ENCODE measurements around the gene SDHD.

Gene SDHD

DNA sequence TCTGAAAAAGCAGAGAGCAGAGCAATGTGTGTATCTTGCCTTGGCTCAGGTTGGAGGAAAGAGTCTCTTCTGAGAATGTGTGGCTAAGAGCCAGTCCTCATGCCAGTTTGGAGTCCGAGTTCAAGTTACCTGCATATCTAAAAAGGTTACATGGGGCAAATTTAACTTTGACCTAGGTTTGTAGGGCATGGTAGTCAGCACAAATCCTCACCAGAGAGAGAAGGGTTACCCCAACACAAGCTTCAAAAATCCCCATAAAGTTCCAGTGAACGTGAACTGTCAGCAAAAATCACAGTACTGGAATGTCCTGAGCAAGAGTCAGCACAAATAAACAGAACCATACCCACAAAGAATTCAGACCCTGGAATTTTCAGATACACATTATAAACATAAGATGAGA is 13.8 kb downstream of the SDHD start:
- DNase-seq (ENCODE audit: low read depth in 3 of 3) = no peak

GRCh38 chr11:112103446-112103845 is 16.8 kb downstream of the SDHD start:
- DNase-seq (ENCODE audit: low read depth in 3 of 3) = no peak

- DNase-seq (ENCODE audit: low read depth in 3 of 3) = no peak
Observed at GRCh38 chr11:112106070-112106469, 19.4 kb downstream of the SDHD start.

DNA sequence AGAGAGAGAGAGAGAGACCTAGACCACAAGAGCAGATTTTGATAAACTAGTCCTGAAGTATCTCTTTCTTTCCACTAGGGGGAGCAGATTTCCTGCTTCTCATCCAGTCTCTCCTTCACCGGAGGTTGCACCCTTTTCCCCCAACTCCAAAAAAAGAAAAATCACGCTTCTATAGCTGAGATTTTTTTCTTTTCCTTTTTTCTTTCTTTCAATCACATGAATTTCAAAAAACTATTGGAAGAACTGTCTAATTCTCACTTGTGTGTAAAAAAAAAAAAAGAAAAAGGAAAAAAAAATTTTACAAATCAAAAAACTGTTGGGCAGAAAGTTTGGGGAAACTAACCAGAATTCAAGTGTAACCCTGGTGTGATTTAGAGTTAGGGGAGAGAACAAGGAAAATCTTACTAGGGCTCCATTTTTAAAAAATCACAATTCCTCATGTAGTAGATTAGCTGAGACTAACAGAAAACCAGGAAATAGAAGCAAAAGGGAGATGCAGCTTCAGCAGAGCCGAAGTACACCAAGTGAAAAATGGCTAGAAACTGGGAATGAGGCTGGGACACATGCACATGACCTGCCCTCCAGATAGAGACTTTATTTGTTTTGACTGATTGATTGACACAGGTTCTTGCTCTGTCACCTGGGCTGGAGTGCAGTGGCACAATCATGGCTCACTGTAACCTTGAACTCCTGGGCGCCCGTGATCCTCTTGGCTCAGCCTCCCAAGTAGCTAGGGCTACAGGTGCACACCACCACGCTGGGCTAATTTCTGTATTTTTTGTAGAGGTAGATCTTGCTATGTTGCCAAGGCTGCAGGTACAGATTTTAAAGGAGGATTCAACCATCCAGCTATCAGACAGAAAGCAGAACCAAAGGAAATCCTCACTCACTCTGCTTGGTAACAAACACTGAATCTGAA is 27.1 kb downstream of the SDHD start:
- DNase-seq (ENCODE audit: low read depth in 3 of 3) = no peak

- no peak for DNase-seq (ENCODE audit: low read depth in 3 of 3)
Observed at GRCh38 chr11:112114460-112114859, 27.8 kb downstream of the SDHD start.

GRCh38 chr11:112115386-112115785 is 28.7 kb downstream of the SDHD start:
- DNase-seq (ENCODE audit: low read depth in 3 of 3) = no peak

DNA sequence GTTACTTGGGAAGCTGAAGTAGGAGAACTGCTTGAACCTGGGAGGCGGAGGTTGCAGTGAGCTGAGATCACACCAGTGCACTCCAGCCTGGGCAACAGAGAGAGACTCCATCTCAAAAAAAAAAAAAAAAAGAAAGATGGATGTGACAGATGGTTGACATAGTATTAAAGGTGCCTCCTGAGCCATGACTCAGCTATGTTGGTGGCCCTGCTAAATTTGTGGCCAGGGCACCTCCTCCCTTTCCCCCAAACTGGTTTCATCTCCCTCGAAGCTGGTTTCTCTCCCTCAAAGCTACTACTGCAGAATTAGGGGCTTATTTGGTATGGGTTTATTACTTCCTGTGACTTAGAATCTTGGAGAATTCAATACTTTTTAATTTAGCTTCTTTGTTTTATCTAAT is 31.5 kb downstream of the SDHD start:
- no peak for DNase-seq (ENCODE audit: low read depth in 3 of 3)

- DNase-seq (ENCODE audit: low read depth in 3 of 3) = no peak
Observed at GRCh38 chr11:112121981-112122615, 35.4 kb downstream of the SDHD start.

DNA sequence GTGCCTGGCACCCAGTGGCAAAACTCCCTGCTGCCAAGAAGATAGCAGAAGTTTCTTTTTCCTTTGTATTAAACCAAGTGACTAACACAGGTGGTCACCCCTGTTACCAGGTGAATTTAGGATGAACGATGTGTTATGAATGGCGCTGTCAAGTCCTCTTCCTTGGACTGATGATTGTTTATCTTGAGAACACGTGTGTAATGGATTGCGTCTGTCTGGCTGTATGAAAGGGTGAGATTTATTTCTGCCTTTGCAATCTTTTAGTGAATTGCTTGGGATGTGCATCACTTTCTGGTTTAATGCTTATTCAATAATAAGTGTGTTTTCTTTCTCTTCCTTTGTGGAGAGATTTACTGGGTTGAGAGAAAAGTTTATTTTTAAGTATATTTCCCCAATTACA is 36.5 kb downstream of the SDHD start:
- DNase-seq (ENCODE audit: low read depth in 3 of 3) = no peak

GRCh38 chr11:112127056-112127455 is 40.4 kb downstream of the SDHD start:
- no peak for DNase-seq (ENCODE audit: low read depth in 3 of 3)

GRCh38 chr11:112128483-112129121 is 41.9 kb downstream of the SDHD start:
- no peak for DNase-seq (ENCODE audit: low read depth in 3 of 3)

DNA sequence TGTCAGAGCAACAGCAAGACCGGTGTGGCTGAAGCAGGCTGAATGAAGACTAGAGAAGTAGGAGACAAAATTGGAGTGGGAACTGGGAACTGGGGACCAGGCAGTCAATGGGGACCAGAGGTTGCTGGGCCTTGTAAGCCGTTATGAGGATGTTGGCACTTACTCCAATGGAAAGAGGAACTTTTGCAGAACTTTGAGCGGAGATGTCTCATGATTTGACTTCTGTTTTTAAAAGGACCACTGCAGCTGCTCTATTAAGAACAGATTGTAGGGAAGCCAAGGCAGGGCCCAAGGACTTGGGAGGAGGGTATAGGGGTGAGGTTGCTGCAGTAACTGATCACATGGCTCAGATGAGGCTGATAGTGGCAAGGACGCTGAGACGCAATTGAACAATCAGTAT is 43.0 kb downstream of the SDHD start:
- no peak for DNase-seq (ENCODE audit: low read depth in 3 of 3)

DNA sequence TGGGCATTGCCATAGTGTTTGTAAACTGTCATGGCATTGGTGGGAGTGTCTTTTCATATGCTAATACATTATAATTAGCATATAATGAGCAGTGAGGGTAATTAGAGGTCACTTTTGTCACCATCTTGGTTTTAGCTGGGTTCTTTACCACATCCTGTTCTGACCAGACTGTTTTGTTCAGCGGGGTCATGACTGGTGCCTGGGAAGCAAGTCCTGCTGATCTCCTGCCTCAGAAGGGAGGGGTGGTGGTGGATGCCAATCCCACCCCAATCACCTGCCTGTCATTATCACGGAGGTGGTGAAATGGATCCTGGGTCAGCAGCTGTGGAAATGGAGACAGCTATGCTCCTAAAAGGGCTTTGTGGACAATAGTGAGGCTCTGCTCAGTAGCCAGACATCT is 46.1 kb downstream of the SDHD start:
- DNase-seq (ENCODE audit: low read depth in 3 of 3) = no peak

DNA sequence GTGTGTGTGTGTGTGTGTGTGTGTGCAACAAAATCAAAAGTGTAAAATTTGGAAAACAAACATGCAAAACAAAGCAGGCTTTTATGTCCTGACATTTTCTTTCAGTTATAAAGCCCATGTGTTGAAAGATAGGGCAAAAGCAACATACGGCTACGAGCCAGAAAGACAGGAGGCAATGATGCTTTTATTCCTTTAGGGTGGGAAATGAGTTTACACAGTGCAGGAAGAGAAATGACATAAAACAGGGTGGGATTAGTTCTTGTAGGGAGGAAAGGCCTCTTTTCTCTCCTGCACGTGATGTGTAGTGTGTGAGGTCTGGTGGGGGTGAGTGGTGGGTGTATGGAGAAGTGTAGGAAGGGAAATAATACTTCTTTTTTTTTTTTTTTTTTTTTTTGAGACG is 47.8 kb downstream of the SDHD start:
- no peak for DNase-seq (ENCODE audit: low read depth in 3 of 3)

DNA sequence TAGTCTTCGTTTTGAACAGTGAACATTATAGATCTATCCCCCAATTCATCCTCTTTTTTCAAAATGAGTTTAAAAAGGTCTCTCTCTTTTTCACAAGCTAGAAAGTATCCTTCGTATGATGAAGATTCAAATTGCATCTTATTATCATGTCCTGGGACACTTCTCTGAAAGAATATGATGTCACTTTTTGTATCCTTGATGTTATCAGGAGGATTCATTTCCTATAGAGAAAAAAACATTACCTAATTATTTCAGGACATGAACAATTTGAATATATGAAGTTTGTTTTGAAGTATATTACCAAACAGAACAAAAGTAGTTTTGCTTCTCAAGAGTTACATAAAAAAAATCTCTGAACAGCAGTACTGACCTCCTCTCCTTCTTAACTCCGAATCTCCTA is 56.9 kb downstream of the SDHD start:
- DNase-seq (ENCODE audit: low read depth in 3 of 3) = no peak
